ENCODE results near the gene PARD3B. TPM values are rescaled to one million over a fixed set of nuclear protein-coding genes. Genes with fewer than 3 reads are reported as not detected.

The PARD3B gene
- polyA plus RNA-seq, 3 donors: not detected

DNA sequence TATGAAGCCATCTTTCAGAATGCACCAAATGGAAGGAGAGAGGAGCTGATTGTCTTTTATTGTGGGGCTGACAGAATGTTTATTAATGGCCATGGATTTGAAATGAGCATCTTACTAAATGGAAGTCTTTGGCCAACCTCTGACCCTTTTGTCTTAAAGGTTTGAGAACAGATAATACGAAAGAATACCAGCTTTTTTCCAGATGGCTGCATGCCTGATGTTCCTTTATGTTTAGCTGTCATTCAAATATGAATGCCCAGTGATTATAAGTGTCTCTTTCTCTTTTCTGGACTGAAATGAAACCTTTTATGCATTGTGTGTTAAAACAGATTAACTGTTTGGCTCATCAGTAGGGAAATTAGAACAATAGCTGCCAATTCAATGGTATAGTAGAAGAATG, 46.0 kb downstream of the PARD3B start:
- H3K4me3 ChIP-seq (replicated peaks in 1 of 3; ENCODE audit: low read depth in 2 of 3, low read length in 3 of 3): no peak overlapping the region
- no peaks in the 10 kb centered on the region for H3K36me3 ChIP-seq (replicated peaks in 1 of 2; ENCODE audit: control insufficient read depth in 1 of 2, insufficient read depth in 2 of 2, low read length in 2 of 2)
- no peak overlapping the region for H3K27ac ChIP-seq (ENCODE audit: low read depth in 1 of 2, low read length in 2 of 2)
- intact Hi-C loops (cut with micrococcal nuclease): no loop called here
- no peak overlapping the region for H3K4me2 ChIP-seq (replicated peaks; ENCODE audit: extremely low read depth, low read length, poor library complexity, severe bottlenecking)
- no peak overlapping the region for H2AFZ ChIP-seq (ENCODE audit: insufficient read depth, low read depth, low read length, poor library complexity, severe bottlenecking)
- Mint-ChIP-seq H3K27me3 (ENCODE audit: low read depth in 3 of 3) (peaks cover 0 to 1% (median 1%) of the 10 kb centered on the region in 3 donors), H3K9me3 (peaks cover 0 to 12% (median 2%) of the 10 kb centered on the region in 7 donors), H3K36me3 (no peaks in the 10 kb centered on the region), H3K4me1 (no peaks in the 10 kb centered on the region), H3K27ac (no peak overlapping the region), H3K4me3 (no peak overlapping the region)
- H3K9me3 ChIP-seq (replicated peaks in 1 of 2; ENCODE audit: control insufficient read depth in 1 of 2, insufficient read depth in 1 of 2, low read length in 2 of 2): peaks cover 3 to 11% of the 10 kb centered on the region in 2 donors
- H3K27me3 ChIP-seq (ENCODE audit: control insufficient read depth in 2 of 2, insufficient read depth in 2 of 2, low read length in 2 of 2): no peaks in the 10 kb centered on the region
- 100% methylated on average over 1 of the region's 1 CpG for WGBS (ENCODE audit: insufficient coverage)
- no peak for DNase-seq
- TF ChIP-seq CTCF (IDR thresholded peaks at IDR 0.05): no peak
- no peak overlapping the region for H3K9ac ChIP-seq (ENCODE audit: insufficient read depth, low read length, poor library complexity, severe bottlenecking)
- H3K4me1 ChIP-seq (ENCODE audit: control insufficient read depth in 1 of 2, insufficient read depth in 2 of 2, low read length in 2 of 2): no peaks in the 10 kb centered on the region
- H3K79me2 ChIP-seq (ENCODE audit: insufficient read depth, low read length): no peaks in the 10 kb centered on the region
- H4K20me1 ChIP-seq (ENCODE audit: insufficient read depth, low read length): no peaks in the 10 kb centered on the region

DNA sequence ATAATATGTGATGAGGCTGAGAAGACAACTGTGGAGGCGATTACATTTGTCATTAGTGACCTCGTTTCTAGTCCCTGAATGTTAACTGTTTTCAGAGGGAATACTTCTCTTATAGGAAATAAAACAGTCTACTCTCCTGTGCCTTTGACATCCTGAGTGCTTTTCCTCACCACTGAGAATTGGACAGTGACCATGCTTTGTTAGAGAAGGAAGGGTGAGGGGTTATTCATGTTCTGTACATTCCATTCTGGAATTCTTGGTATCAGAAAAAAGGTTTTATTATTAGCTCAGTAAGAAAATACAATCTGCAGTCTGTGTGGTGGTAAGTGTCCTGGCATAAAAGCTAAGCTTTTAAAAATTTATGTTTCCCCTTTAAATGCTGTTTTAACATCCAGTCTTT, 58.8 kb downstream of the PARD3B start:
- intact Hi-C loops (cut with micrococcal nuclease): no loop called here
- H3K36me3 Mint-ChIP-seq: no peaks in the 10 kb centered on the region
- Histone ChIP-seq H3K4me3 (replicated peaks in 1 of 3; ENCODE audit: low read depth in 2 of 3, low read length in 3 of 3) (no peak overlapping the region), H4K20me1 (ENCODE audit: insufficient read depth, low read length) (no peaks in the 10 kb centered on the region), H3K27me3 (ENCODE audit: control insufficient read depth in 2 of 2, insufficient read depth in 2 of 2, low read length in 2 of 2) (no peaks in the 10 kb centered on the region), H3K27ac (ENCODE audit: low read depth in 1 of 2, low read length in 2 of 2) (no peak overlapping the region), H3K9ac (ENCODE audit: insufficient read depth, low read length, poor library complexity, severe bottlenecking) (no peak overlapping the region), H3K4me1 (ENCODE audit: control insufficient read depth in 1 of 2, insufficient read depth in 2 of 2, low read length in 2 of 2) (no peaks in the 10 kb centered on the region), H2AFZ (ENCODE audit: insufficient read depth, low read depth, low read length, poor library complexity, severe bottlenecking) (no peak overlapping the region), H3K9me3 (replicated peaks in 1 of 2; ENCODE audit: control insufficient read depth in 1 of 2, insufficient read depth in 1 of 2, low read length in 2 of 2) (no peaks in the 10 kb centered on the region), H3K36me3 (replicated peaks in 1 of 2; ENCODE audit: control insufficient read depth in 1 of 2, insufficient read depth in 2 of 2, low read length in 2 of 2) (no peaks in the 10 kb centered on the region), H3K79me2 (ENCODE audit: insufficient read depth, low read length) (no peaks in the 10 kb centered on the region), H3K4me2 (replicated peaks; ENCODE audit: extremely low read depth, low read length, poor library complexity, severe bottlenecking) (no peak overlapping the region)
- no CpG with 5 or more reads among the region's 2 CpGs for WGBS (ENCODE audit: insufficient coverage)
- H3K4me1 Mint-ChIP-seq: no peaks in the 10 kb centered on the region
- peaks cover 0 to 5% (median 2%) of the 10 kb centered on the region in 7 donors for H3K9me3 Mint-ChIP-seq
- no peak for TF ChIP-seq CTCF (IDR thresholded peaks at IDR 0.05)
- H3K27ac Mint-ChIP-seq: no peak overlapping the region
- no peak overlapping the region for H3K4me3 Mint-ChIP-seq
- no peak for DNase-seq
- peaks cover 0 to 1% (median 0%) of the 10 kb centered on the region in 3 donors for H3K27me3 Mint-ChIP-seq (ENCODE audit: low read depth in 3 of 3)

Data from CD14-positive monocyte (primary cell).